ENCODE data around the gene ADAMTS20.
"Not testable (repeated sequence)": the region's sequence is repeated elsewhere in the genome, so short reads cannot be mapped to it uniquely, and the experiment has no call there.

The ADAMTS20 gene

DNA sequence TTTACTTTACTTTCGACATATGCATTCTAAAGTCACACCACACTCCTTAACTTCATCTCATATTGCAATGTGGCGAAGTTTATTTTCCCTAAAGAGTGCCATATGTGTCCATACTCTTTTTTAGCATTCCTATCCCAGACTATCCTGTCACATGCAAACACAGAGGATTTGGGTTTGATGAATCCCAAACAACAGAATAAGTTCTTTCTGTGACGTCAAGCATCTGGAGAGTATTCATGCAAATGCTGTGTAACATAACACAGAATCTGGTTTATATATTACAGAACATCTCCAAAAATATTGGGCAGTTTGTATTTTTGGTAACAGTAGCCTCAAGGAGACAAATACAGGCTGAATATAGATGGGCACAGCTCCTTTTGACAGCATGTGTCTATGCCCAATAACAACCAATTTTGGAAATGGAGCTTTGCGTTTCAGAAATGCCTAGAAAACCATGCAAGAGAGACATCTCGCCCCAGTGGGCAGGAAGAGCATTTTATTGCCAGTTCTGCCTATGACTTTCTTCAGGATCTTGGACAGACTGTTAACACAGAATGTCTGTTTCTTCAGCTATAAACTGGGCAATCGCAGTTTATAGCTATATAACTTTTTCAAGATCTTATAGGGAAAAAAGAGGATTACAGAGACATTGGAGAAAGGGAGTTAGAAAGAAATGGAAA is 190.8 kb downstream of the ADAMTS20 start:
- DNase-seq = no peak

DNA sequence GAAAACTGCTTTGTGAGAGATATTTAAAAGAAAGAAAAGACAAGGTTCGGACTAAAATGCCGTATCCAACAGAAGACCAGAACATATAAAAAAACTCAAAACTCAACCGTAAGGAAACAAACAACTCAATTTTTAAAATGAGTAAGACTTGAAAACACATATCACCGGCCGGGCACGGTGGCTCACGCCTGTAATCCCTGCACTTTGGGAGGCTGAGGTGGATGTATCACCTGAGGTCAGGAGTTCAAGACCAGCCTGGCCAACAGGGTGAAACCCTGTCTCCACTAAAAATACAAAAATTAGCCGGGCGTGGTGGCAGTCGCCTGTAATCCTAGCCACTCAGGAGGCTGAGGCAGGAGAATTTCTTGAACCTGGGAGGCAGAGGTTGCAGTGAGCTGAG is 192.0 kb downstream of the ADAMTS20 start:
- not testable (repeated sequence) for DNase-seq

GRCh38 chr12:43357141-43357540 is 194.9 kb downstream of the ADAMTS20 start:
- DNase-seq = no peak

DNA sequence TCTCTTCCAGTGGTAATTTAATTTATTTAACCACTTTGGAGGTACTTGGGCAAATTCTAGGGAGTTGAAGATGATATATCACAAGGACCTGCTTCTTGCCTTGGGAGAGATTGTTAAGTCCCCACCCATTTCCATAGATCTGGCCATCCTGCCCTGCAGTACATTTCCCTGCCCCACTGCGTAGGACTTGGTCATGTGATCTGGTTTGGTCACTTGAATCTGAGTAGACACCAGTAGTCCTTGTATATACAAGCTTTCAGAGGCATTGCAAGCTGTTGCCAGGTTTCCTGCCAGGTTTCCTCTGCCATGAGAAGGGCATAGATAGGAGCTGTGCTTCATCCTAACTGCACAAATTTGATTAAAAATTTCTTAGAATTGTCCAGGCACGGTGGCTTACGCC is 200.0 kb downstream of the ADAMTS20 start:
- DNase-seq = no peak

DNA sequence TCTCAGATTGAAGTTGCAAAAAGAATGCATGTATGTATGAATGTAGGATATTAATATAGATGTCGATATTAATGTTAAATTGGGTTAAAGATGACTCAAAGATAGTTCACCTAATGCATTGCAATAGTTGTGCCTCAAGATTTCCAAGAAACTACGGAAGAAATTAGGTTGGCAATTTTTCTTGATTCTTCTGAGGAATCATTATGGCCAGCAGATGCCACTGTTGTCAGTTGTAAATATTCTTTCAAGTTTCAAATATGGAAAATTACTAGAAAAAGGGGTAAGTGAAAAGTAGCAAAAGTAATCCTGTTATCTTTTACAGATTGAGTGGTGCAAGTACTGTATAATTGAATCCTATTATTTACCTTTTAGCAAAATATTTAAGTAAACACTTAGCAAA is 202.1 kb downstream of the ADAMTS20 start:
- no peak for DNase-seq

GRCh38 chr12:43348221-43348620 is 203.8 kb downstream of the ADAMTS20 start:
- DNase-seq = no peak

GRCh38 chr12:43347026-43347425 is 205.0 kb downstream of the ADAMTS20 start:
- no peak for DNase-seq

DNA sequence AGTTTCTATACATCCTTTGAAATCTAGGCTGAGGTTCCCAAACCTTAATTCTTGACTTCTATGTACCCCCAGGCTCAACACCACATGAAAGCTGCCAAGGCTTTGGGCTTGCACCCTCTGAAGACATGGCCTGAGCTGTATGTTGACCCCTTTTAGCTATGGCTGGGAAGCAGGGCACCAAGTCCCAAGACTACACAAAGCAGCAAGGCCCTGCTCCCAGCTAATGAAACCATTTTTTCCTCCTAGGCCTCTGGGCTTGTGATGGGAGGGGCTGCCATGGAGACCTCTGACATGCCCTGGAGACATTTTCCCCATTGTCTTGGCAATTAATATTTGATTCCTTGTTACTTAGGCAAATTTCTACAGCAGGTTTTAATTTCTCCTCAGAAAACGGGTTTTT is 207.0 kb downstream of the ADAMTS20 start:
- DNase-seq = no peak

DNA sequence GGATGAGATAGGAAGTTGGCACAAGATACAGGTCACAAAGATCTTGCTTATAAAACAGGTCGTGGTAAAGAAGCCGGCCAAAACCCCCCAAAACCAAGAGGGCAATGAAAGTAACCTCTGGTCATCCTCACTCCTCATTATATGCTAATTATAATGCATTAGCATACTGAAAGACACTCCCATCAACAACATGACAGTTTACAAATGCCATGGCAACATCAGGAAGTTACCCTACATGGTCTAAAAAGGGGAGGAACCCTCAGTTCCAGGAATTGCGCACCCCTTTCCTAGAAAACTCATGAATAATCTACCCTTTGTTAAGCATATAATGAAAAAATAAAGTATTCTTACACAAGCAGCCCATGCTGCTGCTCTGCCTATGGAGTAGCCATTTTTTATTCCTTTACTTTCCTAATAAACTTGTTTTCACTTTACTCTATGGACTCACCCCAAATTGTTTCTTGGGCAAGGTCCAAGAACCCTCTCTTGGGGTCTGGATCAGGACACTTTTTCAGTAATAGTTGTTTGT is 210.2 kb downstream of the ADAMTS20 start:
- DNase-seq = not testable (repeated sequence)

DNA sequence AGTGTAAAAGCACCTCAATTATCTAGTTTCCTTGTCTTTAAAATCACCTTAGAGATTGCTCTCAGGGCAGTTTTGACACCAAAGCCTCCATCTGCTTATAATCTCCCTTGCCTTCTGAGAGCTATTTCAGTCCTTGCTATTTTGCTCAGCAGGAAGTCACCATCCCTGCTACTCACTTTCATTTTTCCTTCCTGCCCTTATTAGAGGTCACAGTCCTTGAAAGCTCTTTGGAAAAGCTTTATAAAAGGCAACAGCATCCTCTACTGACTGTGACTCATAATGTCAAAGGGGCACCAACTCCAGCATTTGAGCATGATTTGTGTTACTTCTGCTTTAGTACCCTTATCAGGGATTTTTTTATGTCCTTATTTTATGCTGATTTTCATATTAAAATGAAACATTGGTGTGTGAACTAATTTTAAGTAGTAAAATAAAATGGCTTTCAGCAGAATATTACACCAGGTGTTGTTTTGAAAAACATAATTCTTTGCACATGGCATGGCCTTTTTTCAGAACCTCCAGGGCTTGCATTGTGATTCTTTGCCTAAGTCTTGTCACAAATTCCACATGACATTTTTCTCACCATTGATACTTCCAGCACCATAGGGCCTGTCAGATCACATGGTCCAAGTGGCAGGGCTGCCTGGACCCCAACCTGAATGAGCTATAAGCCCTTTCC is 213.0 kb downstream of the ADAMTS20 start:
- DNase-seq = no peak

GRCh38 chr12:43337571-43338444 is 214.2 kb downstream of the ADAMTS20 start:
- DNase-seq = no peak

- no peak for DNase-seq
Measured at GRCh38 chr12:43336962-43337555, 214.9 kb downstream of the ADAMTS20 start.

DNA sequence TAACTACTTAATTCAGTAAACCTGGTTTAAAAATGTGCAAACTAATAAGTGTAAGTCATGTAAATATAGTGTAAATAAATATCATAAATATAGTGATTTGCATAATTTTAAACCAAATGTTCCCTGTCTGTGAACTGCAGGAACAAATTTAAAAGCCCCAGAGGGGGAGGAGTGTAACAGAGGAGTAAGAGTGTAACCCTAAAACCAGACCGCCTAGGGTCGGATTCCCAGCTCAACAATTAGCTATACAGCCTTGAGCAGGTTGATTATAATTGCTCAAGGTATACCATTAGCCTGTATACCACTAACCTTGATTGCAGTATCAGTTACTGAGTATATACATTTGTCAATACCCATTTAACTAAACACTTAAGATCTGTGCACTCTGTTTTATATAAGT is 218.4 kb downstream of the ADAMTS20 start:
- DNase-seq = no peak

DNA sequence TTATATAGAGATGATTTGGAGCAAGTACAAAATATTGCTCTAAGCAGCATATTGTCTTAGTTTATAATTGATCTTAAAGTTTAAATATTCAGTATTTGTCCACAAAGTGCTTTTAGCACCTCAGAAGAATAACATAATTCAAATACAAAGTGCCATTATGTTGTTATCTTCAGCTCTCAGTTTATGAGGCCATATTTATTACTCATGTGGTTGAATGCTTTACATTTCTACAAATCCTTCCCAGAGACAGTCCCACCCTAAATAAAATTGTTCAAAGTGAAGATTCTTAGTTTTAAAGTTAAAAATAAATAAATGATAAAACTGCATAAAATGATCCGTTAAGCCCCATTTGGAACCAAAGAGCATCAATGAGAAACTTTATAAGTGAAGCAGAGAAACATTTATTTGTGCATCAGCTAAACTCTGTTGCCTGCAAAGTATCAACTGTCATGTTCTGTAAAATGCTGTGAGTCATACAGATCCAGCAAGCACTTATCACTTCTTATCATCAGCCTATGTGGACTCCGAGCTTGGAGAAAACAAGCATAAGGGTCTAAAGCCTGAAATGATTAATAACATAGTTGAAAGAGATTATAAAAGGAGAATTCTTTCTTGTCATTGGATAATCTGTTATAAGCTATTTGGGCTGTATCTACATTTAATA is 218.9 kb downstream of the ADAMTS20 start:
- DNase-seq = no peak

GRCh38 chr12:43331935-43332334 is 220.1 kb downstream of the ADAMTS20 start:
- no peak for DNase-seq

GRCh38 chr12:43329375-43329774 is 222.6 kb downstream of the ADAMTS20 start:
- DNase-seq = no peak

DNA sequence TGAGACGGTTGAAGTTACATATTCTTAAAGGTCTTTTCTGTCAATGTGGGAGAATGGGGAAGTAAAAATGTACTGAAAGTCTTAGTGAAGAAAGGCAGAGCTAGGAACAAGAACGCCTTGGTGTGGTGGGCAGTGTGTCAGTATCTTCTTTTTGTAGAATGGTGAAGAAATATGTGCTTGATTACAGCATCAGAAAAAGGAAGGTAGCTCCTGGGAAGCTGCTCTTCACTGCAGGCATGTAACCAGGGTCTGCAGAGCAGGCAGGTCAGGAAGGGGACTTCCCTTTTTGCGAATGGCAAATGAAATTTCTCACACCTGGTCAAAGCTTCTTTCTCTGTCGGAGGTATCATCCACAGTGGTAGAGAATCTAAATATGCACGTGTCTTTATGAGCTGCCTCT is 226.2 kb downstream of the ADAMTS20 start:
- no peak for DNase-seq

DNA sequence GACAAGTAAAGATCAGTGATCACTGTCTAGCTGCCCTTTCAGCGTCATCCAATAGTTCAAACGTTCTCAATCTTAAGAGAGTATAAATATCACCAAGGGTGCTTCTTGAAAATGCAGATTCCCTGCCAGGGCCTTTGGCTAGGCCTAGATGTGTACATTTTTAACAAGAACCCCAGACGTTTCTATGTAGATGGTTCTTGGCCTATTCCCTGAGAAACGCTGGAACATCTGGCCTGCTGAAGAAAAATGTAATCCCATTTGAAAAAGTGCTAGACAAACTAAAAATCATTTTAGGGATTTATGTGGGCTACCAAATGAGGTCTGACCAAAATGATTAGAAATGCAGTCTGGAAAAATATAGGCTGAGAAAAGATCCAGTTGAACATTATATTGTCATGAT is 231.7 kb downstream of the ADAMTS20 start:
- DNase-seq = no peak

- no peak for DNase-seq
Measured at GRCh38 chr12:43318021-43318420, 234.0 kb downstream of the ADAMTS20 start.

- no peak for DNase-seq
Measured at GRCh38 chr12:43317156-43317555, 234.8 kb downstream of the ADAMTS20 start.

- no peak for DNase-seq
Measured at GRCh38 chr12:43316520-43316919, 235.5 kb downstream of the ADAMTS20 start.

- DNase-seq = no peak
Measured at GRCh38 chr12:43315961-43316360, 236.0 kb downstream of the ADAMTS20 start.
